DMS114 treated with DMSO at 0.1 percent for 48 hours (cell line): ENCODE results near the gene IGF2BP2.
"Not testable (repeated sequence)": the region's sequence is repeated elsewhere in the genome, so short reads cannot be mapped to it uniquely, and the experiment has no call there.

ENCODE experiments used
- DNase-seq: peaks from one replicate; lab custom pipeline; 2025; ENCODE audit not compliant: unreplicated experiment; lab: John Stamatoyannopoulos, UW

The IGF2BP2 gene

DNA sequence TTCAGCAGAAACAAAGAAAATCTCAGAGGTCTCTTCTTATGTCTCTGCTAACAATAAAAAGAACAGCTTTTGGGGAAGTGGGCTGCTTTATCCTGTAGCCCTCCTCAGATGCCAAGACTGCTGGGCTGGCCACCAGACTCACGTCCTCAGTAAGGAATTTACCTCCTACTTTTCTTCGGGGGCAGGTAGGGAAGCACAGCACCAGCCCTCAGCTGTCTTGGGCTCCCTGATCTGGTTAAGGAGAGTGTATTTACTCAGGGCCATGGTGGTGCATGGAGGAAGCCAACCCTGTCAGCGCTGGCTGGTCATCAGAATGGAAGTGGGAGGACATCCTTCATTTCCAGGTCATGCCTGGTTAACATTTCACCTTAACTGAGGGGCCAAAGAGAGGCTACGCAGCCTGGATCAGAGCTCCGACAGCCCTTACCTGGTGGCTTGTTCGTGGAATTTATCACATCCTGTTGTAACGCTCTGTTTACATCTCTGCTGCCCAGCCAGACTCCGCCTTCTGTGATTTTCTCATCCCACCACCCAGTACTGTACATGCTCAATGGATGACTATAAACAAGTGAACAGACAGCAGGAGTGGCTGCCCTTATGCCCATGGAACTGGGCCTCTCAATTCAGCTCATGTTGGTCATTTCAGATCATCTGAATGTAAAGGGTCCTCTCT is 108.3 kb downstream of the IGF2BP2 start:
- DNase-seq, result no peak

DNA sequence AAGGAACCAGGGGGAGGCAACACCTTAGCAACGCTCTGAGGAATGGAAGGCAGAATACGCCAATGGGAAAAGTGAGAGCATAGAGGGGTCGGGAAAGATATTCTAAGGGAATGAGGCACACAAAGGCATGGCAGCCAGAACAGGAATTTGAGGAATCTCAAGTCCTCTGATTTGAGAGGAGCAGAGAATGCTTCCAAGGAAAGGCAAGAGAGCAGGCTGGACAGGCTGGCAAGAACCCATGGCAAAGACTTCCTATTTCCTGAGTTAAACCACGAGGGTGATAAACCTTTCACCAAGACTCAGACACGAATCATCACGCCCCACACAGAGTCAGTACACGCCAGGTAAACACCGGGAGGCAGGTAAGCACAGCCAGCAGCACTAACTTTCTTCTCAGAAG is 109.8 kb downstream of the IGF2BP2 start:
- no peak for DNase-seq

DNA sequence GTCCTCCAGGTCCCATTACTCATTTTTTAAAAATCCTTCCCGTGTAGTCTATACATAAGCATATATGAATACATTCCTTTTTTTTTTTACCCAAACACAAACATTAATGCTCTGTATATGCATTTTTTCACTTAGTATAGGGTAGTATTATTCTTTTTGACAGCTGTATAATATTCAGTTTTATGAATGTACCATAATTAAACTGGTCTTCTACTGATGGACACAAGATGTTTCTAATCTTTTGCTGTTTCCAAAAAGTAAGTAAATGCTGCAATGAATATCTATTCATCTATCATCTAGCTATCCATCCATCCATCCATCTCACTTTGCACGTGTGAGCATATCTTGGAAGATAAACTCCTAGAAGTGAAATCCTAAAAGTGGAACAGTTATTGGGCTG is 110.8 kb downstream of the IGF2BP2 start:
- no peak for DNase-seq

- DNase-seq, result no peak
Measured at GRCh38 chr3:185713015-185713414, 111.8 kb downstream of the IGF2BP2 start.

- no peak for DNase-seq
Measured at GRCh38 chr3:185712337-185712736, 112.5 kb downstream of the IGF2BP2 start.

GRCh38 chr3:185711255-185711870 is 113.5 kb downstream of the IGF2BP2 start:
- no peak for DNase-seq

GRCh38 chr3:185709251-185709955 is 115.4 kb downstream of the IGF2BP2 start:
- DNase-seq, result no peak

DNA sequence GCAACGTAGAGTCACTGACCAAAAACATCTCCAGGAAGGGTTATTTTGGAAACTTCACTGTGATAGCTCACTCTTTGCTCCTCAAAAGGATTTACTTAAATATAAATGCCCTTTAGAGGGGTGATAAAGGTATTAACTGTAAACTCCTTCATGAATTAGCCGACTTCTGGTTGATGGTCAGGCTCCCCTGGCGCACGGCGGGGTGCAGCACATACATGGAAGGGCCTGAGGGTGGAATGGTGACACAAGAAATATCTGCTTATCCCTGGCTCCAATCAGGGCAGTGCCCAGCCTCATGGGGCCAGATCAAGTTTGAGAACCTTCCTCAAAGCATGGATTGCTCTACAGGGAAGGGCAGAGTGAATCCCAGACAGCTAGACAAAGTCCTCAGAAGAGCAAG is 116.5 kb downstream of the IGF2BP2 start:
- DNase-seq, result no peak

DNA sequence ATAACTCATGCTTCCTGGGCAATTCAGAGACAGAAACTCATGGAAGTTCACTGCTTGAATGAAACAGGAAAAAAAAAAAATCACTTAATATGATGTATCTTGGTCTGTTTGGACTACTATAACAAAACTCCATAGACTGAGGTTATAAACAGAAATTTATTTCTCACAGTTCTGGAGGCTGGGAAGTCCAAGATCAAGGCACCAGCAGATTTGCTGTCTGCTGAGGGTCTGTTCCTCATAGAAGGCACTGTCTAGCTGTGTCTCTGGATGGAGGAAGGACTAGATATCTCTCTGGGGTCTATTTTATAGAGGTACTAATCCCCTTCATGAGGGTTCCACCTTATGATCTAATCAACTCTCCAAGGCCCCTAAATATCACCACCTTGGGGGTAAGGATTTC is 119.3 kb downstream of the IGF2BP2 start:
- DNase-seq, result no peak

DNA sequence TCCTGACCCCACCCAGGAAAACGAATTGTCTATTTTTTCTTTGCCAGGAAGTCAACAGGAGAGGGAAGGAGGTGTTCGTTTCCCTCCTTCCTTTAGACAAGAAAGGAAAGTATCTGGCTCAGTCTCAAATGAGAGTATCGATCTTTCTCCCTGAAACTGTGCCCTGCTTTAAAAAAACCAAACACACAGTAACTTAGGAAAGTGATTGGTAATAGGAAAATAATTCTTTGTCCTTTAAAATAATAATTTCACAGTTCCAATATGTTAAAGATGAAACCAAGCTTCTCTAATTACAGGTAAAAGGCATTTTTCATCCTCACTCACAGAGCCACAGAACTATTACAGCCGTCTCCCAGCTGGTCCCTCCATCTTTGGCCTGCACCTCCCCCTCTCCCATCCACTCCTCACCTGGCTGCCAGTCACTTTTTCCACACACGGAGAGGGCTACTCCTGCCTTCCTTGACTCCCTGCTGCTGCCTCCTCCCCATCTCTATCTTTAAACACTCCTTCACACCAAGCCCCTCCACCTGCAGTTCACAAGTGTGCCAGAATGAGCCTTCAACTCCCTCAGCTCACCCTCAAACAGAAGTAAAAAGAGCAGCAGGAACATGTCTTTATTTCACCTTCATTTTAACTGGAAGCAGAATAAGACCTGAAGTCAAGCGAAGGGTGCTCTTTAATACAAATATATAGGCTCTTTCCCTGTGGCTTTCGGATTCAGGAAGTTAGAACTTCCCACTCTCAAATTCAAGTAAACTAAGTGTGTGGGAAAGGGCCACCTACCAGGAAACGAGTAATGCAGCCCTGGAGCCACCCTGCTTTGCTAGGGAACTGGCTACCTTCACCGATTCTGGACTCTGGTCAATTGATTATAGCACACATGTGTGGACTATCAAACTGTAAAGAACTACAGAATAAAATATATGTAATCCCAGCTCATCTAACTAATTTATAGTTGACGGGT is 122.3 kb downstream of the IGF2BP2 start:
- no peak for DNase-seq

GRCh38 chr3:185701611-185702261 is 123.1 kb downstream of the IGF2BP2 start:
- DNase-seq, result no peak

DNA sequence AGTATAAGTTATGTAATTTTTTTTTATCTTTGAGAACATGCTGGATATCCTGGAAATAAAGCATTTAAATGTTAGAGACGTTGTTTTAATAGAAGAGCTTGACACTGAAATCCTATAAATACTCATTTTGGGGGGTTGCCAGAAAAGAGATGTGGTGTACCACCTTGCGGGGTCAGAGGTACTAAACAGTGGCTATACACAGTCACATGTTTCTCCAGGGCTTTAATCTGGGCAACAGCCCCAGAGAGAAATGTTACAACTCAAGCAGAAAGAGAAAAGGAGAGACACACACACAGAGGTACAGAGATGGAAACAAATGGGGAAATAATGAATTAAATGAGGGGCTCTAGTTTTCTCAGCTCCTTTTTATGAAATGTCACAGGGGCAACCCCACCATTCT is 124.9 kb downstream of the IGF2BP2 start:
- DNase-seq, result no peak

DNA sequence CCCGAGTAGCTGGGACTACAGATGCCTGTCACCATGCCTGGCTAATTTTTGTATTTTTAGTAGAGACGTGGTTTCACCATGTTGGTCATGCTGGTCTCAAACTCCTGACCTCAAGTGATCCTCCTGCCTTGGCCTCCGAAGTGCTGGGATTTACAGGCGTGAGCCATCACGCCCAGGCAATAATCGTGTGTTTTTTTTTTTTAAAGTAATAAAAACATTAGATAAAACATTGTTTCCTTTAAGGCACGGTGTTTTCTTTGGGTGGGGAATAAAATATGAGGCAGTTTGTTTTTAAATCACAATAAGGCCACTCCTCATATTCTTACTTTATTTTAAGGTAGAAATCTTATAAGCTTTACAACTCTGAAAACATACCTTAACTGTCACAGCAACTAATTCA is 127.6 kb downstream of the IGF2BP2 start:
- DNase-seq, result not testable (repeated sequence)

GRCh38 chr3:185696039-185696438 is 128.8 kb downstream of the IGF2BP2 start:
- DNase-seq, result no peak

GRCh38 chr3:185693985-185694653 is 130.7 kb downstream of the IGF2BP2 start:
- no peak for DNase-seq

DNA sequence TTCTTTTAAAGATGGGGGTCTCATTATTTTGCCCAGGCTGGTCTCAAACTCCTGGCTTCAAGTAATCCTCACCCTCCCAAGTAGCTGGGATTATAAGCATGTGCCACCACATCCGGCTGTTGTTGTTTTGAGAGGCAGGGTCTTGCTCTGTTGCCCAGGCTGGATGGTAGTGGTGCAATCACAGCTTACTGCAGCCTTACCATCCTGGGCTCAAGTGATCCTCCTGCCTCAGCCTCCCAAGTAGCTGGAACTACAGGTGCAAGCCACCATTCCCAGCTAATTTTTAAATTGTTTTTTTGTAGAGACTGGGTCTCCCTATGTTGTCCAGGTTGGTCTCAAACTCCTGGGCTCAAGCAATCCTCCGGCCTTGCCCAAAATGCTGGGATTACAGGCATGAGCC is 133.2 kb downstream of the IGF2BP2 start:
- DNase-seq, result no peak

- DNase-seq, result no peak
Measured at GRCh38 chr3:185687271-185687878, 137.5 kb downstream of the IGF2BP2 start.

GRCh38 chr3:185685231-185686035 is 139.4 kb downstream of the IGF2BP2 start:
- DNase-seq, result no peak

- DNase-seq, result no peak
Measured at GRCh38 chr3:185680231-185680630, 144.6 kb downstream of the IGF2BP2 start.
